Suprapubic skin (tissue), 4 donors: ENCODE data around the gene MAP1B. TPM values are rescaled to one million over a fixed set of nuclear protein-coding genes. Genes with fewer than 3 reads are reported as not detected.

Source experiments
- DNase-seq, 2 donors: peaks; one replicate each; pipeline ENCODE4 v3.0.0-alpha.2; 2019; ENCODE audit warnings: low spot score in 2 of 2
- H3K27ac ChIP-seq: fragments of 200-600 bp; sonication (generic); one replicate; pipeline ENCODE4 v1.5.1; 2019
- H3K27me3 ChIP-seq: fragments of 200-600 bp; sonication (generic); one replicate; pipeline ENCODE4 v1.5.1; 2019
- H3K36me3 ChIP-seq: fragments of 200-600 bp; sonication (generic); one replicate; pipeline ENCODE4 v1.5.1; 2019
- H3K4me1 ChIP-seq: fragments of 200-600 bp; sonication (generic); one replicate; pipeline ENCODE4 v1.5.1; 2019
- H3K4me3 ChIP-seq: fragments of 200-600 bp; sonication (generic); one replicate; pipeline ENCODE4 v1.5.1; 2019; ENCODE audit warnings: mild to moderate bottlenecking
- H3K9me3 ChIP-seq: fragments of 200-600 bp; sonication (generic); one replicate; pipeline ENCODE4 v1.5.1; 2019
- EP300 ChIP-seq: sonication (generic); formaldehyde crosslinking; IDR thresholded peaks from one replicate; pipeline ENCODE4 v1.6.1; 2017; ENCODE audit warnings: antibody characterized with exemption
- POLR2A ChIP-seq, 2 donors: fragments of 450-650 bp; IDR thresholded peaks; one replicate each; pipeline ENCODE4 v1.6.1; 2017; ENCODE audit warnings: antibody characterized with exemption in 2 of 2, mild to moderate bottlenecking in 2 of 2, moderate library complexity in 2 of 2
- POLR2AphosphoS5 ChIP-seq, 3 donors: sonication (generic); formaldehyde crosslinking; IDR thresholded peaks; one replicate each; pipeline ENCODE4 v1.6.1; 2017; ENCODE audit warnings: antibody characterized with exemption in 3 of 3
- WGBS: methylation state at CpG from one replicate; pipeline ENCODE4 v1.1.5; 2018; 5-methylcytosine and 5-hydroxymethylcytosine counted together
- total RNA-seq, 4 donors: library from RNA; depleted of rRNA; stranded (reverse); fragments of >200 nt; gene quantifications; one replicate each; pipeline ENCODE4 v1.1.0, GENCODE V29; 2016
- TF ChIP-seq, protein P1 (sequence below), 2 donors: fragments of 200-600 bp in 1 of 2; fragments of 450-650 bp in 1 of 2; sonication (generic) in 1 of 2; IDR thresholded peaks; one replicate each; pipeline ENCODE4 v1.5.1; 2016 to 2019; ENCODE audit warnings: antibody characterized with exemption in 2 of 2, mild to moderate bottlenecking in 1 of 2, moderate library complexity in 1 of 2

The MAP1B gene
- total RNA-seq, 4 donors from 2014 or later: 38.1 to 172 (median 67.5) TPM

DNA sequence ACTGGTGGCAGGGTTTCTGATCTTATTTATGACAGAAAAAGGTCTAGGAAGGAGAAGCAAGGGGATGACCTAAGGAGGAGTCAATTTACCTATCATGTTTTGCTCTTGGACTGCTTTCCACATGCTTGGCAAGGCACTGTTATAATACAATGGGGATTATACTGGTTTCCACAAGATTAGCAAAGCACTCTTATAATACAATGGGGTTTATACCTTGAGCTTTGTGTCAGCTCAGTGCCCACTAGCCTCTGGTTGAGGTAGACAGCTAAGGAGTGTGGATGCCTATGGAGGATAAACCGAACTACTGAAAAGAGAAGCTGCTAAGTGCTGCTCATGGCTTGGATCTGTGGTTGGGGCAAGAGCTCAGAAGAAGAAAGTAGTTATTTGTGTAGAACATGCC, 144.1 kb downstream of the MAP1B start:
- no peak overlapping the region for H3K27ac ChIP-seq

DNA sequence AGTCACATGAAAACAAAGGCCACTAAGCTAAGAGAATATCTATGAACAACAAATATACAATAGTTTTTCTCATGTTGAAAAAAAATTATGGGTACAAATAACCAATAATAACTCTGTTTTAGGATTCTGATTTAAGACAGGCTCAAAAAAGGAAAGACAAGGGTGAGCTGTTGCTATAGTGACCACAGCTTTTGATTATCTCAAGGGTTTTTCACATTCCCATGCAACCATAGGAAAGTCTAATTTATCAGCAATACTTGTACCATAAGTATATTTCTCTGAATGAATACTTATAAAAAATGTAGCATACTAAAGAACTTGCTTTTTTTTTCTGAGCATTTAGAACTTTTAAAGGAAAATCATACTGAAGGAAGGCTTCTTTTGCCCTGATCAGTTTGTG, 144.7 kb downstream of the MAP1B start:
- TF ChIP-seq, protein P1, sequence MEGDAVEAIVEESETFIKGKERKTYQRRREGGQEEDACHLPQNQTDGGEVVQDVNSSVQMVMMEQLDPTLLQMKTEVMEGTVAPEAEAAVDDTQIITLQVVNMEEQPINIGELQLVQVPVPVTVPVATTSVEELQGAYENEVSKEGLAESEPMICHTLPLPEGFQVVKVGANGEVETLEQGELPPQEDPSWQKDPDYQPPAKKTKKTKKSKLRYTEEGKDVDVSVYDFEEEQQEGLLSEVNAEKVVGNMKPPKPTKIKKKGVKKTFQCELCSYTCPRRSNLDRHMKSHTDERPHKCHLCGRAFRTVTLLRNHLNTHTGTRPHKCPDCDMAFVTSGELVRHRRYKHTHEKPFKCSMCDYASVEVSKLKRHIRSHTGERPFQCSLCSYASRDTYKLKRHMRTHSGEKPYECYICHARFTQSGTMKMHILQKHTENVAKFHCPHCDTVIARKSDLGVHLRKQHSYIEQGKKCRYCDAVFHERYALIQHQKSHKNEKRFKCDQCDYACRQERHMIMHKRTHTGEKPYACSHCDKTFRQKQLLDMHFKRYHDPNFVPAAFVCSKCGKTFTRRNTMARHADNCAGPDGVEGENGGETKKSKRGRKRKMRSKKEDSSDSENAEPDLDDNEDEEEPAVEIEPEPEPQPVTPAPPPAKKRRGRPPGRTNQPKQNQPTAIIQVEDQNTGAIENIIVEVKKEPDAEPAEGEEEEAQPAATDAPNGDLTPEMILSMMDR (IDR thresholded peaks at IDR 0.05): no peak
- TF ChIP-seq EP300 (no peak), POLR2AphosphoS5 (IDR thresholded peaks at IDR 0.05) (no peak), POLR2A (IDR thresholded peaks at IDR 0.05) (no peak)
- peaks cover 24% of the 10 kb centered on the region for H3K4me1 ChIP-seq

More for the DNA sequence above, 144.1 kb downstream of the MAP1B start:
- TF ChIP-seq EP300 (no peak), POLR2A (IDR thresholded peaks at IDR 0.05) (no peak), POLR2AphosphoS5 (IDR thresholded peaks at IDR 0.05) (no peak)
- TF ChIP-seq, protein P1 (IDR thresholded peaks at IDR 0.05): no peak
- no peak for DNase-seq
- Histone ChIP-seq H3K4me1 (peaks cover 30% of the 10 kb centered on the region), H3K9me3 (no peaks in the 10 kb centered on the region), H3K36me3 (no peaks in the 10 kb centered on the region), H3K4me3 (no peak overlapping the region), H3K27me3 (no peaks in the 10 kb centered on the region)
- WGBS: 94% methylated on average over 1 of the region's 1 CpG

DNA sequence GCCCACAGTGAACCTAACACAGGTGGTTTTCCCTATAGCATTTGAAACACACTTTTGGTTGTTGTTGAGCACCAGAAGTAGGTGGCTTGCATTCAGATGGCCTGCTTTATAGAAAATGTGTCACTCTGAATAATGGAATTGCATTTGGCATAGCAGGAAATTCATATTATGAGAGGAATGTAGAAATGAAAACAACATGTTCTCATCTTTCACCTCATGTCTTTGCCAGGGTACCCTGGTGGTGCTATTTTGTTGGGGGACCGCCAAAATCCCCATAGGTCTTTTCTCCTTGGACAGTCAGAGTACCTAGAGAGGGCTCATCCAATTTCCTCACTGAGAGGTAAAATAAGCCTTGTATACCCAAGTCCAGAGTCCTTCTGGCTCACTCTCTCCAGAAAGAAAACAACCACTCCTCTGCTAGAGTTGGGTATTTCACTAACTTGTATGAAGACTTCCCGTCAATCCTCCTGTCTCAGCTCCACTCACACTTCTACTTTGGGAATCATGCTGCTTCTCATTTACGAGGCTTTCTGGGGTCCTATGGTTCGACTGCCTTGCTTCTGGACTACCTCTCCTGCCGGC, 145.4 kb downstream of the MAP1B start:
- DNase-seq: no peak
- Histone ChIP-seq H3K36me3 (no peaks in the 10 kb centered on the region), H3K4me1 (peaks cover 17% of the 10 kb centered on the region), H3K27ac (peak overlapping the region; percentile 60), H3K27me3 (no peaks in the 10 kb centered on the region), H3K9me3 (no peaks in the 10 kb centered on the region), H3K4me3 (no peak overlapping the region)
- no peak for TF ChIP-seq EP300
- TF ChIP-seq, protein P1 (IDR thresholded peaks at IDR 0.05): no peak
- no peak for TF ChIP-seq POLR2AphosphoS5 (IDR thresholded peaks at IDR 0.05)
- TF ChIP-seq POLR2A (IDR thresholded peaks at IDR 0.05): no peak
- WGBS: 79% methylated on average over 5 of the region's 5 CpGs

More for the DNA sequence above, 144.7 kb downstream of the MAP1B start:
- H3K27me3 ChIP-seq: no peaks in the 10 kb centered on the region
- no peaks in the 10 kb centered on the region for H3K36me3 ChIP-seq
- H3K4me3 ChIP-seq: no peak overlapping the region
- no peak for DNase-seq
- no peak overlapping the region for H3K27ac ChIP-seq
- no peaks in the 10 kb centered on the region for H3K9me3 ChIP-seq

DNA sequence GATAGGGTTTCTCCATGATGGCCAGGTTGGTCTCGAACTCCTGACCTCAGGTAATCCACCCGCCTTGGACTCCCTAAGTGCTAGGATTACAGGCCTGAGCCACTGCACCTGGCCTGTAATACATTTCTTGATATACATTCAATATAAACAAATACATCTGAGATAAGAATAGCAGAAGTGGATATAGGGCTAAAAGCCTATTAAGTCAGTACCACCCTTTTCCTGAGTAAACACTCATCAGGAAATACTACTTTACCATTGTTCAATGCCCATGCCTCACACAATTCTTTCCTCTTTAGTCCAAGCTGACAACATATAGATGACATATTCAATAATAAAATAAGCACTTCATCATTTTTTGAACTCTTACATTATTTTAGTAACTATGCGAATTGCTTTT, 148.0 kb downstream of the MAP1B start:
- H3K4me1 ChIP-seq: peaks cover 8% of the 10 kb centered on the region
- TF ChIP-seq POLR2AphosphoS5 (IDR thresholded peaks at IDR 0.05) (no peak), POLR2A (IDR thresholded peaks at IDR 0.05) (no peak), EP300 (no peak)
- TF ChIP-seq, protein P1 (IDR thresholded peaks at IDR 0.05): no peak
- H3K4me3 ChIP-seq: no peak overlapping the region
- no peak for DNase-seq
- H3K36me3 ChIP-seq: no peaks in the 10 kb centered on the region
- H3K27me3 ChIP-seq: no peaks in the 10 kb centered on the region
- no peak overlapping the region for H3K27ac ChIP-seq
- WGBS: over 99% methylated on average over 3 of the region's 3 CpGs
- no peaks in the 10 kb centered on the region for H3K9me3 ChIP-seq

DNA sequence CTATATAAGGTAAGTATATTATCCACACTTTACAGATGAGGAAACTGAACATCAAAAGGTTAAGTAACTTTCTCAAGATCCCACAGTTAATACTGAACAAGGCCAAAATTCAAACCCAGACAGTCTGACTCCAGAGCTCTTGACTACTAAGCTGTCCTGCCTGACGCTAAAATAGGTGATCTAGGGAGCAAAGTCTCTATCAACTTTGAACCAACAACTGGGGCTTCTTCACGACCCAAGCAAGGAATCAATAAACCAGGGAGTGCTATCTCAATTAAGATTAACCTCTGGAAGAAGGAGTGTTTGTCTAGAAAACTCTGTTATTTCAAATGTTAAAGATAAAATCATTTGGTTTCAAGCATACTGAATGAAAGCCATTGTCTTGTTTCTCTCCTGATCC, 148.4 kb downstream of the MAP1B start:
- Histone ChIP-seq H3K4me3 (no peak overlapping the region), H3K36me3 (no peaks in the 10 kb centered on the region), H3K9me3 (no peaks in the 10 kb centered on the region), H3K4me1 (peaks cover 8% of the 10 kb centered on the region), H3K27me3 (no peaks in the 10 kb centered on the region), H3K27ac (no peak overlapping the region)
- WGBS: 77% methylated on average over 2 of the region's 2 CpGs
- TF ChIP-seq EP300: no peak
- TF ChIP-seq POLR2AphosphoS5 (IDR thresholded peaks at IDR 0.05): no peak
- TF ChIP-seq, protein P1 (IDR thresholded peaks at IDR 0.05): no peak
- no peak for TF ChIP-seq POLR2A (IDR thresholded peaks at IDR 0.05)
- DNase-seq: no peak
